Heart left ventricle (tissue), 16 donors: ENCODE results near the gene HTR1D. TPM values are rescaled to one million over a fixed set of nuclear protein-coding genes. Genes with fewer than 3 reads are reported as not detected.

Experiments used
- ATAC-seq, 4 donors: fragments of 200-7000 bp; cut with Tn5 transposase; one replicate each; pipeline ENCODE4 v1.9.1; 2020 to 2022; ENCODE audit warnings: moderate library complexity in 4 of 4, mild to moderate bottlenecking in 3 of 4, moderate number of reproducible peaks in 1 of 4
- DNase-seq, 5 donors: peaks; one replicate each; pipeline ENCODE4 v3.0.0-alpha.2; 2020
- H3K27ac ChIP-seq, 12 donors: fragments of 200-600 bp; sonication (generic) in 4 of 12; one replicate each; pipeline versions ENCODE4 v1.5.0 to v1.8.0; 2016 to 2022; ENCODE audit warnings: mild to moderate bottlenecking in 2 of 12
- H3K27me3 ChIP-seq, 9 donors: fragments of 200-600 bp; sonication (generic) in 2 of 9; one replicate each; pipeline versions ENCODE4 v1.5.1 to v1.8.0; 2016 to 2022; ENCODE audit warnings: mild to moderate bottlenecking in 3 of 9
- H3K36me3 ChIP-seq, 9 donors: fragments of 200-600 bp; sonication (generic) in 2 of 9; one replicate each; pipeline versions ENCODE4 v1.5.0 to v1.8.0; 2018 to 2022; ENCODE audit warnings: mild to moderate bottlenecking in 2 of 9
- H3K4me1 ChIP-seq, 12 donors: fragments of 200-600 bp; sonication (generic) in 4 of 12; one replicate each; pipeline versions ENCODE4 v1.5.0 to v1.8.0; 2016 to 2022; ENCODE audit warnings: mild to moderate bottlenecking in 3 of 12
- H3K4me3 ChIP-seq, 12 donors: fragments of 200-600 bp; sonication (generic) in 4 of 12; one replicate each; pipeline versions ENCODE4 v1.5.0 to v1.8.0; 2017 to 2022; ENCODE audit warnings: mild to moderate bottlenecking in 9 of 12, moderate library complexity in 4 of 12
- H3K9me3 ChIP-seq, 12 donors: fragments of 200-600 bp; sonication (generic) in 4 of 12; one replicate each; pipeline versions ENCODE4 v1.5.0 to v1.8.0; 2016 to 2022; ENCODE audit warnings: mild to moderate bottlenecking in 1 of 12
- POLR2A ChIP-seq, 2 donors: fragments of 450-650 bp; IDR thresholded peaks; one replicate each; pipeline ENCODE4 v1.6.1; 2017; ENCODE audit warnings: antibody characterized with exemption in 2 of 2, mild to moderate bottlenecking in 2 of 2, moderate library complexity in 2 of 2
- WGBS, 4 donors: extraction: QIAGEN DNeasy Blood & Tissue Kit in 2 of 4; methylation state at CpG; one replicate each; pipeline versions ENCODE4 v1.1.5 to v1.1.7; 2013 to 2018; 5-methylcytosine and 5-hydroxymethylcytosine counted together
- intact Hi-C, 10 donors: fragments of 100-400 bp; cut with DNase I; formaldehyde crosslinking; loops; one replicate each; pipeline versions ENCODE4 v1.11.1 to v1.14.2; 2022
- polyA plus RNA-seq, 2 donors: library from polyadenylated mRNA; stranded (reverse); fragments of 200-250 nt; gene quantifications; one replicate each; pipeline ENCODE4 v1.2.3, GENCODE V29; 2013
- total RNA-seq, 9 donors: library from RNA; depleted of rRNA in 2 of 9; stranded (reverse); fragments of >200 nt in 2 of 9; fragmentation: NEBNext Ultra II Directional in 3 of 9; extraction: Animal tissue kit (Norgen Biotek cat#: 25700) in 3 of 9; gene quantifications; one replicate each; pipeline versions ENCODE4 v1.1.0 to v1.2.4, GENCODE V29; 2016 to 2023
- TF ChIP-seq, protein P1 (sequence below), 12 donors: fragments of 200-600 bp; sonication (generic) in 4 of 12; IDR thresholded peaks; one replicate each; pipeline versions ENCODE4 v1.5.0 to v1.8.0; 2018 to 2022; ENCODE audit warnings: antibody characterized with exemption in 12 of 12, mild to moderate bottlenecking in 5 of 12
- donor health status: ischemic (EF 13 %, LVEDD 7.1; RV severe dilation, severe dysfunction).
- donor health status: healthy with polysubstance abuse.
- donor health status: DM: no; HTN: yes; CAD: no.
- donor health status: DM: no; HTN: no; CAD: no.
- donor health status: ischemic (EF 25% LVEDD 6.9; RV normal size, moderate dysfunction).
- donor health status: ischemic (EF 25% LVEDD 5.7; RV mildly dilated, moderate dysfunction).
- donor health status: healthy.
- donor health status: DM: yes; HTN: yes; CAD: no.
- donor health status: ischemic (EF 35%, LVEDD 5.7; RV mildly dilated, moderate dysfunction).
- donor health status: nonischemic (EF 11% LVEDD 7.7; RV severe dilation, severe dysfunction).
- donor health status: DM: yes; HTN: yes; CAD: no.
- donor health status: PGD.
- donor health status: ischemic (EF 29% LVEDD 5.4; RV normal size, mild dysfunction).
- donor health status: nonischemic (EF 23%, LVEDD 6.1; RV moderate dilation, normal function).

Gene HTR1D
- total and polyA plus RNA-seq, 11 donors, result 0.01 to 0.16 (median 0.07) TPM; not detected in 7

DNA sequence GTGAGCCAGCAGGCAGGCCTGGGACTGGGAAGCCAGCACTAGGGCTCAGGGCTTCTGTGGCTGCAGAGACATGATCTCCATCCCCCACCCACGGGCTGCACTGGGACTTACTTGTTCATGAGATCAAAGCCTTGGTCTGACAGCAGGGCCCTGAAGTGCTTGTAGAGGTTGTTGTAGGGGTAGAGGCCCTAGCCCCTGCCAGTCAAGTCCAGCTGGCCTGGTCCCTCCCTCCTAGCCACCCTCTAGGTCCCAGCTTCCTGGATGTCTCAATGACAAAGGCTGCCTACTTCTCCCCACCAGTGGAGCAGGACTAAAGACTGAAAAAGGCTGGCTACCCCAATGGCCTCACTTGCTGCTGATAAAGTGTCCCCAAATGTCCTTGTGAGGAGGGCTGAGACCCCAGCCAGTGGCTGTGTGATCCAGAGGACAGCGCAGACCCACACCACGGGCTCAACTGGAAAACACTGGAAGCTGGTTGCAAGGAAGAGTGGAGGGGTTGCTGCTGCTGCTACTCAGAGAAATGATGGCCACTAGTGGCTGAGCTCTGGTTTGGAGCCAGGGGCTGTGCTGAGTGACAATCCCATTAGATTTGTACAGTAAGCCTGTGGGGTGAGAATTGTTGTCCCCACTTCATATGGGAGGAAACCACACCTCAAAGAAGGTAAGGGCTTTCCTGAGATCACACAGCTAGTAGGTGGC lies 1.4 kb downstream of the HTR1D start:
- intact Hi-C loops, result loop anchor here in 5 of 10 donors (5.0 to 10.0 kb wide), 4 partner anchors 49 to 321 kb away; no protein-coding TSS in a partner anchor

DNA sequence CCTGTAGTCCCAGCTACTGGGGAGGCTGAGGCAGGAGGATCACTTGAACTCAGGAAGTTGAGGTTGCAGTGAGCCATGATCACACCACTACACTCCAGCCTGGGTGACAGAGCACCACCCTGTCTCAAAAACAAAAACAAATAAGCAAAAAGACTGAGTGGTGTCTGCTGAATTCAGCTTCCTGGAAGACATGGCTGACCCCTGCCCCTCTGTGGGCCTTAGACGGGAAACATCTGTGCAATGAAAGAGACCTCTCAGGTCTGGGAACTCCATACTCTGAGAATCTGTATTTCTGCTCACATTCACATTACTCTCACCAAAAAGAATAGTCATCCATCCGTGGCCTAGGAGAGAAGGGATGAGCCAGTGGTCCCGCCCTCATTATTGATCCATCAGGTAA lies 2.0 kb downstream of the HTR1D start:
- Histone ChIP-seq H3K4me3 (no peak overlapping the region), H3K36me3 (no peaks in the 10 kb centered on the region), H3K9me3 (no peaks in the 10 kb centered on the region), H3K27me3 (peaks cover 22 to 71% (median 39%) of the 10 kb centered on the region in 9 donors), H3K4me1 (peaks cover 0 to 16% (median 10%) of the 10 kb centered on the region in 12 donors), H3K27ac (no peak overlapping the region)
- ATAC-seq (no peak), DNase-seq (no peak)
- intact Hi-C loops, result loop anchor here in 5 of 10 donors (5.0 to 10.0 kb wide), 4 partner anchors 50 to 322 kb away; no protein-coding TSS in a partner anchor
- TF ChIP-seq, protein P1, sequence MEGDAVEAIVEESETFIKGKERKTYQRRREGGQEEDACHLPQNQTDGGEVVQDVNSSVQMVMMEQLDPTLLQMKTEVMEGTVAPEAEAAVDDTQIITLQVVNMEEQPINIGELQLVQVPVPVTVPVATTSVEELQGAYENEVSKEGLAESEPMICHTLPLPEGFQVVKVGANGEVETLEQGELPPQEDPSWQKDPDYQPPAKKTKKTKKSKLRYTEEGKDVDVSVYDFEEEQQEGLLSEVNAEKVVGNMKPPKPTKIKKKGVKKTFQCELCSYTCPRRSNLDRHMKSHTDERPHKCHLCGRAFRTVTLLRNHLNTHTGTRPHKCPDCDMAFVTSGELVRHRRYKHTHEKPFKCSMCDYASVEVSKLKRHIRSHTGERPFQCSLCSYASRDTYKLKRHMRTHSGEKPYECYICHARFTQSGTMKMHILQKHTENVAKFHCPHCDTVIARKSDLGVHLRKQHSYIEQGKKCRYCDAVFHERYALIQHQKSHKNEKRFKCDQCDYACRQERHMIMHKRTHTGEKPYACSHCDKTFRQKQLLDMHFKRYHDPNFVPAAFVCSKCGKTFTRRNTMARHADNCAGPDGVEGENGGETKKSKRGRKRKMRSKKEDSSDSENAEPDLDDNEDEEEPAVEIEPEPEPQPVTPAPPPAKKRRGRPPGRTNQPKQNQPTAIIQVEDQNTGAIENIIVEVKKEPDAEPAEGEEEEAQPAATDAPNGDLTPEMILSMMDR (IDR thresholded peaks at IDR 0.05), result no peak
- TF ChIP-seq POLR2A (IDR thresholded peaks at IDR 0.05), result no peak
- 85 to 90% (median 88%) methylated on average over 3 of the region's 3 CpGs for WGBS, 4 donors

More for the DNA sequence above, 1.4 kb downstream of the HTR1D start:
- Histone ChIP-seq H3K4me3 (no peak overlapping the region), H3K27me3 (peaks cover 18 to 67% (median 39%) of the 10 kb centered on the region in 9 donors), H3K27ac (no peak overlapping the region), H3K9me3 (no peaks in the 10 kb centered on the region), H3K36me3 (no peaks in the 10 kb centered on the region), H3K4me1 (peaks cover 0 to 16% (median 10%) of the 10 kb centered on the region in 12 donors)
- no peak for ATAC-seq
- DNase-seq, result no peak
- WGBS, 4 donors, result 57 to 89% (median 68%) methylated on average over 2 to 3 of the region's 3 CpGs
- TF ChIP-seq POLR2A (IDR thresholded peaks at IDR 0.05), result no peak
- TF ChIP-seq, protein P1 (IDR thresholded peaks at IDR 0.05), result no peak

DNA sequence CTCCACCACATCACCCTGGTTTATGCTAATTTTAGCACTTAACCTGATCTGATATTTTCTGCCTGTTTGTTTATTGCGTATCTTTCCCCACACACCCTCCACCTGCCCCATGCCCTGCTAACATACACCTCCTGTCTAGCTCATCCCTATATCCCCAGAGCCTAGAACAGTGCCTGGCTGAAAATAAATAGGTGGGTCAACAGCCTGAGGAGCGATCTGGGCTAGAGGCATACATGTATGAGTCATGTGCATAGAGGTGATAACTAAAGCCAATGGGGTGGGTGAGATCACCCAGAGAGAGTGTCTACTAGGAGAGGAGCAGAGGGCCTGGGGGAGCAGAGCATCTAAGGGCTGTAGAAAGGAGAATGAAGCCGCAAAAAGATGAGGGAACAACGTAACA lies 2.7 kb downstream of the HTR1D start:
- no peak overlapping the region for H3K27ac ChIP-seq
- ATAC-seq, result no peak
- H3K27me3 ChIP-seq, result peaks cover 22 to 77% (median 41%) of the 10 kb centered on the region in 9 donors
- TF ChIP-seq, protein P1 (IDR thresholded peaks at IDR 0.05), result no peak
- no peak for TF ChIP-seq POLR2A (IDR thresholded peaks at IDR 0.05)
- 94 to 99% (median 97%) methylated on average over 4 of the region's 4 CpGs for WGBS, 4 donors
- H3K36me3 ChIP-seq, result no peaks in the 10 kb centered on the region
- DNase-seq, result no peak
- intact Hi-C loops, result loop anchor here in 5 of 10 donors (5.0 to 10.0 kb wide), 4 partner anchors 50 to 323 kb away; no protein-coding TSS in a partner anchor
- H3K4me1 ChIP-seq, result peaks cover 0 to 16% (median 10%) of the 10 kb centered on the region in 12 donors
- no peaks in the 10 kb centered on the region for H3K9me3 ChIP-seq
- no peak overlapping the region for H3K4me3 ChIP-seq

DNA sequence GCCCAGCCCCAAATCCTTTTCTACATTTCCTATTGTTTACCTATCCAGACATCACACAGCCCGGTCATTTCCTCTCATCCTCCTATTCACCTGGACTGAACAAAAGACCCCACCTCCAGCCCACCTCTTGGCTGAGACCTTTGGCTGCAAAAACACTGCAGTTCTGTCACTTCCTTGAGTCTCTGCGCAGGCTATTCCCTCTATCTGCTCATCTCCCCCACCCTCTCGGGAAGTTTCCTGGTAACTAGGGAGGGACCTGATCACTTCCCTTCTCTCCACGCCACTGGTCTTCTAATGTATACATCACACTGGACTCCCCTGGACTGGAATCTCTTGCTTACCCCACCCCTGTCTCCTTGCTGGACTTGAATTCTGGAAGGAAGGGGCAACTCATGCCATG lies 5.3 kb downstream of the HTR1D start:
- no peak for ATAC-seq
- Histone ChIP-seq H3K4me3 (no peak overlapping the region), H3K9me3 (no peaks in the 10 kb centered on the region), H3K27me3 (peaks cover 16 to 61% (median 33%) of the 10 kb centered on the region in 9 donors), H3K36me3 (no peaks in the 10 kb centered on the region), H3K4me1 (peaks cover 0 to 6% (median 4%) of the 10 kb centered on the region in 12 donors), H3K27ac (no peak overlapping the region)
- 40 to 47% (median 43%) methylated on average over 4 of the region's 4 CpGs for WGBS, 4 donors
- TF ChIP-seq POLR2A (IDR thresholded peaks at IDR 0.05), result no peak
- TF ChIP-seq, protein P1 (IDR thresholded peaks at IDR 0.05), result no peak
- intact Hi-C loops, result loop anchor here in 4 of 10 donors (10.0 kb wide), 2 partner anchors 53 to 63 kb away; no protein-coding TSS in a partner anchor
- no peak for DNase-seq
